ENCODE measurements around the gene TUBB1. TPM values are rescaled to one million over a fixed set of nuclear protein-coding genes. Genes with fewer than 3 reads are reported as not detected.
"Not testable (repeated sequence)": the region's sequence is repeated elsewhere in the genome, so short reads cannot be mapped to it uniquely, and the experiment has no call there.

Gene TUBB1
- total RNA-seq, 1 donor from 2014 or later = not detected

DNA sequence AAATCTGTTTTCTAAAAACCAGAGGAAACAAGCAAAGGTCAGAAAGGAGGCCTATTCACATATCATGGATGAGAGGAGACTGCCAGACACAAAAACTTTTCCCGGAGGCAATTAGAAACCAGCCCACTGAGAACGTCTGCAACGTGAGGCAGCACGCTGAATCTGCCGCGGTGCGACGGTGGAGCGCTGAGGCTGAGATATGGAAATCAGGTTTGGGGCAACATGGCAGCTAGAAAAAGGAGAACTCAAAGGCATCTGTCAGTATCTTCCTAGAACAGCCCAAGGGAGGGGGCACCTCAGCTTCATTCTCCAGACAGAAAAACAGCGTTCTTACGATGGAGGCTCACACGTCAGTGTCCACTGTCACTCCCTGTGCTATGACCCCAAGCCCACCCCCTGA lies 18.2 kb downstream of the TUBB1 start:
- DNase-seq (ENCODE audit: extremely low read depth, low read depth, low spot score) = no peak

DNA sequence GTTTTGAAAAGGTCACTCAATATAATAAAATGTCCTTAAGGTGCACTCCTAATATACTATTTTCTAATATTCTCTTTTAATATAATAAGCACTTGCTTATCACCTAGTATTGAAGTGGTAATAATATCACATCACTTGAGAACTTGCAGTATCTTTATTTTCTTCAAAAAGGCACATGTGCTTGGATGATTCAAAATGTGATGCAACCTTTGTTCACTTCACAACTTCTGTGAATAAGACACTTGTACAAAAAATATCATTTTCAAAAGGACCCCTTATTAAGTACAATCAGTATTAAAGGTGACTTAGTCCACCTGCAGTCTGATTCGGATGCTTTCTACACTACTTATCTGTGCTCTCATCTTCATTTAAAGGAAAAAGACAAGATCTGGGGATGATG lies 20.0 kb downstream of the TUBB1 start:
- no peak for DNase-seq (ENCODE audit: extremely low read depth, low read depth, low spot score)

DNA sequence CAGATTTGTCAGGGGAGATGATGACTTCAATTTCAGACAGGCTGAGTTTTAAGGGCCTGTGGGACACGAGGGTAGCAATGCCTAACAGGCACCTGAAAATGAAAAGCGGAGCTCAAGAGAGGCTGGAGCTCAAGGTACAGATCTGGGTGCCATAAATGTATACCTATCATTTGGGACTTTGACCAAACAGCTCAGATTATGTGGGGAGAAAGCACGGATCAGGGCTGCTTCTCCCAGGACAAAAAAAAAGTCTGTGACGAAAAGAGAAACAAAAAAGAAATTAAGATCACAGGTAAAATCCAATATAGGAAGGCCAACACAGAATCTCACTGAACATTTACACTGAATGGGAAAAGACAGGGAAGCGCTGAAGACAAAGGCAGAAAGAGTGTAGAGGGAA lies 21.4 kb downstream of the TUBB1 start:
- no peak for DNase-seq (ENCODE audit: extremely low read depth, low read depth, low spot score)

DNA sequence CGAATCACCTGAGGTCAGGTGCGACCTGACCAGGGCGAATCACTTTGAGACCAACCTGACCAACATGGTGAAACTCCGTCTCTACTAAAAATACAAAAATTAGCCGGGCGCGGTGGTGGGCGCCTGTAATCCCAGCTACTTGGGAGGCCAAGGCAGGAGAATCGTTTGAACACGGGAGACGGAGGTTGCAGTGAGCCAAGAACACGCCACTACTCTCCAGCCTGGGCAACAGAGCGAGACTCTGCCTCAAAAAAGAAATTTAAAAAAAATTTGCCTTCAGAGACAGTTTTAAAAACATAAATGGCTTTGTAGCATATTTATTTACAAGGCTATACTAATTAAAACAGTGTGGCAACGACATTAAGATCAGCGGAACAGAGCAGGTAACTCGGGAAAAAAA lies 22.3 kb downstream of the TUBB1 start:
- not testable (repeated sequence) for DNase-seq (ENCODE audit: extremely low read depth, low read depth, low spot score)

DNA sequence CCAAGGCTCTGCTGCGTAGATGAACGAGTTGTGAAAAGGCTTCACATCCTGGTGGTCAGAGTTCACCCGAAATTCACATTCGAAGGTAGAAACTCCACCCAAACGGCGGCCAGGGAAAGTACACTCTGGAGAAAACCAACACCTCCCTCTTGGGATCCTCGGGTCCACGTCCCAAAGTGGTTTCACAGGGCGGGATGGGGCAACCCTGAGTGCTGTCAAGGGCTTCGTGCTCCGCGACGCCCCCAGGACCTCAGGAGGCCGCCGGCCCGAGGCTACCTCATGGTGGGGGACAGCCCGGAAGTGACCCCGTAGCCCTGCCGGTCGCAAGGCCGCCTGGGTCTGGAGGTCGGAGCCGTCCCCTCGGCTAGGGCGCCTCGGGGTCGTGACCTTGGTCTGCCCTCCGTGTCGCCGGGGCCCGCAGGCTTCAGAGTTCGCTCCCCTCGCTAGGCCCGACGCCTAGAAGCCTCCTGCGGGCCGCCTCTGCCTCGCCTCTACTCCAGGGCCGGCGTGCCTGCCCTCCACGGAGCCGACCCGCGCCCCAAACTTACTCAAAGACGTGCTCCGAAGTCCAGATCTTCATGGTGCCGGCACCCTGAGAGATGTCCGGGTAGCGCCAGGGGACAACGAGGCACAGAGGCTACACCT lies 23.0 kb downstream of the TUBB1 start, which contains the start of gene PRELID3B:
Gene PRELID3B, minus strand, starts transcription at position 636 of the 645 bp plus-strand sequence. Its CDS starts 56 bp downstream, at position 580.
- DNase-seq (ENCODE audit: extremely low read depth, low read depth, low spot score) = no peak

DNA sequence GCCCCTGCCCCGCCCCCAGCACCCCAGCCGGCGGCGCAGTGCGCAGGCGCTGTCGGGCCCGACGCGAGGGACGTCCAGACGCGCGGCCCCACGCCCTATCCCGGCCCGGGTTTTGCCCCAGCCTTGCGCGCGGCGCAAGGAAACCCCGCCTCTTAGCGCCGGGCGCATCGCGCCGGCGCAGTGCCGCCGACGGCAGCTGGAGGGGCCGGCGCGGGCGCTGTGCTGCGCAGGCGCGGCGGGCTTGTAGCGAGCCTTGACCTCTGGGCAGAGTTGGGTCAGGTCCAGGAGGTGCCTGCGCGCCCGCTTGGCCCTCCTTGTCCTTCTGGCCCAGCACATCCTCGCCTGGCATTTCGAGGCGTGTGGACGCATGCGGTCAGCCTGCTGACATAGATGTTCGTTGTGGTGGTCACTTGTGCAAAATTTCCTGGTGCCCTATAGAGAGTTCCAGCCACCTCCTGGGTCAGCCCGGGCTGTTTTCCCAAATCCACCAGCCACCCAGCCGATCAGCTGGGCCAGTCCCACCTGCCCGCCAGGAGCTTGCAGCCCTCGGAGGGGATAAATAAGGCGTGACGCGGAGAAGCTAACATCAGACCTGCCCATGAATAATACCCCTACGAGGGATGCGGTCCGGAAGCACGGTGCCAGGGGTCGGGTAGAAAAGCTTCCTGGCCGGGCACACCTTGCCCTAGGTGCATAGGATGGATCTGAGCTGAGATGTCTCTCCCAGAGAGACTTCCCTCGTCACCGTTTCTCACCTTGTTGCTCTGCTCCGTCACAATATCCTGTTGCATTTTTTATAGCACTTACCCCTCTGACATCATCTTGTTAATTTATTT lies 23.8 kb downstream of the TUBB1 start:
- no peak for DNase-seq (ENCODE audit: extremely low read depth, low read depth, low spot score)

DNA sequence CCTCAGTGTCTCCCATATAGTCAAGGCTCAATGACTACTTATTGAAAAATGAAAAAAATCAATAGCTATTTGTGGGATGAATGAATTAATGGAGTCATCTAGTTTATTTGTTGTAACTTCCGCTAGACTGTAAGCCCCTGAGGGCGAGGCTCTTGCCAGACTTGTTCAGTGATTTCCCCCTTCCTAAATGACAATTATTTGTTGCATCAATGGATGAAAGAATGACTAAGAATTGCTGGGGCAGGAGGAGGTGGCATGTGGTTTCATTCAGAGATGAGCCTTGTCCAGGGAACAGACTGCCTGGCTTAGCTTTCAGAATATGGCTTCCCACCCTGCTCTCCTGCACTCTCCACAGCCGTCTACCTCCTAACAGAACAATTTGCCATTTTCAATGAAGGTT lies 24.5 kb downstream of the TUBB1 start:
- DNase-seq (ENCODE audit: extremely low read depth, low read depth, low spot score) = no peak

DNA sequence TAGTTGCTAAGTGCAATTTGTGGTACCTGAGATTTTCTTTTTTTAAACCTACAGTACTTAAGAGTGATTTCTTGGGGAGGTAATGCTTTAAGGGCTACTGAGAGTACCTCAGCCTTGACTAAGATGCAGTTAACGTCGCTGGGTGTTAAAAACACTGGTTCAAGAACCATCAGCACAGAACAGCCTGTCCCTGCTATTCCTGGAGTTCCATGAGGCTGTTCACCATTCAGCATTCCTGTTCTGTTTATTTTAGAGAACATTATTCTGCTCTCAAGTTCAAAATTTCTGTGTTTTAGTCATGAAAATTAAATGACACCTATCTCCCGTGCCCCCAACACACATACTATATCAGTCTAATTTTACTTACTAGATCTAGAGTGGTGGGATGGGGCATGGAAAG lies 25.1 kb downstream of the TUBB1 start:
- DNase-seq (ENCODE audit: extremely low read depth, low read depth, low spot score) = no peak

DNA sequence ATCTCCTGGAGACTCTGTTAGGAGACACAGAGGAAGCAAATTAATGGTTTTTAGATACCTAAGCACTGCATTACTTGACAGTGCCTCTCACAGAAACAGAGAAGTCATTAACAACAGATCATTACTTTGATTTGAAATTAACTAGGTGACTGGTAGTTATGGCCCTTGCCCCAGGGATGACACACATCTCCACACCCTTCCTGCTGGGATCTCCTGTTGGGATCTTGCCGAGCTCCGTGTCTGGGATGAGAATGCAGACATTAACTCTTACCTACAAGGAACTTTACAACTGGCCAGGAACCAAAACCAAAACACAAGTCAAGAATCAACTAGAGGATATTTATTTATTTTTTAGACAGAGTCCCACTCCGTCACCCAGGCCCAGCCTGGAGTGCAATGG lies 25.6 kb downstream of the TUBB1 start:
- no peak for DNase-seq (ENCODE audit: extremely low read depth, low read depth, low spot score)

DNA sequence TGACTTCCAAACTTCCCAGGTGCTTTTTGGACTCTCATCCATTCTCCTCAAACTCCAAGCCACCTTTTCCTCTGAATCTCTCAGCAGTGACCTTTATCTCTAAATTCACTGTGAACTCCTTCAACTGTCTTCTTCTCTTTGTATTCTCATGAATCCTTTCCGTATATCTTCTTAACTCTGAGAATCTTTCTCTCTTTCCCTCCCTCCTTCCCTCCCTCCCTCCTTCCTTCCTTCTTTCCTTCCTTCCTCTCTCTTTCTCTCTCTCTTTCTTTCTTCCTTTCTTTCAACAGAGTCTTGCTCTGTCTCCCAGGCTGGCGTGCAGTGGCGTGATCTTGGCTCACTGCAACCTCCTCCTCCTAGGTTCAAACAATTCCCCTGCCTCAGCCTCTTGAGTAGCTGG lies 27.6 kb downstream of the TUBB1 start:
- no peak for DNase-seq (ENCODE audit: extremely low read depth, low read depth, low spot score)

DNA sequence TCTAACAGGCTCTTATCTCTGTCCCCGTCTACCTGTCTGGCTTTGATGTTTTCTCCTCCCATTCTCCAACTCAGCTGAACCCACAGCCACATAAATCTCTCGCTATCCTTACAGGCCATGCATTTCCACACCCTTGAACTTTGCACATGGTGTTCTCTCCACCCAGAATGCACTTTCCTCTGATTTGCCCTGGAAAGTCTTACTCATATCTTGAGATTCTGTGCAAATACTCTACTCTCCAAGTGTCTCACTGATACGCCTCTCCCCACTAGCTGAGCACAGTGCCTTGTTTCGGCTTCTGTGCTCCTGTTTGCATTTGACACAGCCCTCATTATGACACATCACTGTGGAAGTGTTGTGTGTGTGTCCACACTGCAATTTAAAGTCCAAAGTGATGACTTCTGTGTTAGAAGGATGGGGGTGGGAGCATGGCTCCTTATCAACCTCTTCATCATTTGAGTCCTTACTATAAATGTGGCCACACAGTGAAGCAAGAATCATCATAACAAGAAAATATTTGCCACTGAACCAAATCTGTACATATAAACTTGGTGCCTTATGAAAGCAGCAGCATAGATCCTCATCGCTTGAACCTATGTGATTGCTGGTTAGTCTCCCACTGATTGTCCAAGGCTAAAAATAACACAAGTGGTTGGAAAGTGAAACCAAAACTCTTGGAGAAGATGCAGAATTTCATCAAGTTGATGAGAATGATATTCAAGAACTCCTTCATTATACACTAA lies 28.9 kb downstream of the TUBB1 start:
- no peak for DNase-seq (ENCODE audit: extremely low read depth, low read depth, low spot score)

DNA sequence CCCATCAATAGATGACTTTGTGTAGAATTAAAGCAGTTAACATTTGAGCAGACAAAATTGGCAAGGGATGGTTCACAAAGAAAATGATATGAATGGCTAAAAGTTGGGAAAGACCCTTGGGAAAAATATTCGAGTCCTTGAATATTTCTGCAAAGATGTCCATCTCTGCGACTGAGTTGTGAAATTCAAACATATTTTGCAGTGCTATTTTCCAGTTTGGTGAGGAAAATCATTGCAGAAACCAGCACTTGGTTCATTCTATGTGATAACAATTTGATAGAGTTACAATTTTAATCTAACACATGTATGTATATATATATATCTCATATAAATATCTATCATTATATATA lies 29.4 kb downstream of the TUBB1 start:
- no peak for DNase-seq (ENCODE audit: extremely low read depth, low read depth, low spot score)

DNA sequence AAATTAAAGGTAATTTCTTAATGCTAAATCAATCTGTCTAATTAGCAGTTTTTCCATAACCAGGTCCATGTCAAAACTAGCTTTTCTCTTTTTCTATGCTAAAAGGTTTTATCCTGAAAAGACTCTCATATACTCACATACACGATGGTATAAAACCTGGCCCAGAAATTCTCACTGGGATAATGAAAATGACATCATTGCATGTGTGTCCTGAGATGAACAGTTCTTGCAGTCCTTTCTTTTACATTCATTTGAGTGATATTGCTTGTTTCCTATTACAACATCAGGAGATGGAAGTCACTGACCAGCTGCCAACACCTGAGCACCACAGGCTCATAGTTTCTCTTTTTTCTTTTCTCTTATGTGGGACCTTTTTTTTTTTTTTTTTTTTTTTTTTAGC lies 31.2 kb downstream of the TUBB1 start:
- no peak for DNase-seq (ENCODE audit: extremely low read depth, low read depth, low spot score)

DNA sequence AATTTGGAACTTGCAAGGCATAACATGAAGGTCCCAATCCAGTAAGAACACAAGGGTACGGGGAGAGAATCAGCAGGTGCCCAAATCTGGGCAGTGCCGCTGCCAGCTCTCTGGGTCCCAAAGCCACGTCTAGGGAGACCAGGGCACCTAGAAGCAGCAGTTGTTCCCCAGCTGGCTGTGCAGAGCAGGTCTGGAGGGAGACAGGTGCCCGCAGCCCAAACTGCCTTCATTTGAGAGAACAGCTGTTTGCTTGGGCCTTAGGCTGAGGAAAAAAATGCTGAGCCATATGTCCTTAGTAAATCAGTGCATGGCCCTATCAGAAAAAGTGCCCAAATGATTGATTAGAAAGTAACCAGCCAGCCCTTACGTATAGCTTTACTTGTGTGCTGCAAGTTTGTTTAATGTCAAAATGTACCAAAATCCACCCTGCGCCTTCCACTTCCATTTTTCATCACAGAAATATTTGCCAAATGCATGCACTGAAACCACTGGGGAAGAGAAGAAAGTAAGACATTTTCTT lies 32.5 kb downstream of the TUBB1 start:
- DNase-seq (ENCODE audit: extremely low read depth, low read depth, low spot score) = no peak

DNA sequence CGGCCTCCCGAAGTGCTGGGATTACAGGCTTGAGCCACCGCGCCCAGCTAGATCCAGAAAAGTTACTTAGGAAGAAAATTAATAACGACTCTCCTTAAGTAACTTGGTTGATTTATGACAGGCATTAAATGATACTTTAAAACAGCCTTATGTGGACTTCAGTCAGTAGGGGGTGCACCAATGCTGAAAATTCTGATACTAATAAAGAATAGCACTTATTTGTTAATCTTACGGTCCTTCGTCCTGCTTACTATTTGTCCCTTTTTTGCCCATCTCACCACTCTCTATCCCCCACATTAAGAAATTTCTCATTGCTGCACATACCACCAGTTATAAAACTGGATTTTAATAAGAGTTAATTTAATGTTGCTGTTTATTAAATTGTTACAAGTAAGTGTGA lies 36.1 kb downstream of the TUBB1 start:
- no peak for DNase-seq (ENCODE audit: extremely low read depth, low read depth, low spot score)

DNA sequence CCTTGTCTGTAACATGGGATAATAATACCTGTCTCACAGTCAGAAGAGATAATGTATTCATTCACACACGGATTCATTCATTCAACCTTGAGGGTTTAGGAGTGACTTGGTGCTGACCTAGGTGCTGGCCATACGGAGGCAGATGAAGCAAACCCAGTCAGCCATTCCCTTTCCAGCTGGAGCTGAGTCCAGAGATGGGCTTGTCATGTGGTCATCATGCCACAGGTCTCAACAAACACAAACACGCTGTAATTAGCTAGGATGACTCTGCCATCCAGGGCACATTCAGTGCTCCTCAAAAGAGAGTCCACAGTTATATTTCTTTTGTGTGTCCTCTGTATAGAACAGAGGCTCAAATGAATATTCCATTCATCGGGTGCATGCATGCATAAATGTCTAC lies 42.9 kb downstream of the TUBB1 start:
- no peak for DNase-seq (ENCODE audit: extremely low read depth, low read depth, low spot score)

DNA sequence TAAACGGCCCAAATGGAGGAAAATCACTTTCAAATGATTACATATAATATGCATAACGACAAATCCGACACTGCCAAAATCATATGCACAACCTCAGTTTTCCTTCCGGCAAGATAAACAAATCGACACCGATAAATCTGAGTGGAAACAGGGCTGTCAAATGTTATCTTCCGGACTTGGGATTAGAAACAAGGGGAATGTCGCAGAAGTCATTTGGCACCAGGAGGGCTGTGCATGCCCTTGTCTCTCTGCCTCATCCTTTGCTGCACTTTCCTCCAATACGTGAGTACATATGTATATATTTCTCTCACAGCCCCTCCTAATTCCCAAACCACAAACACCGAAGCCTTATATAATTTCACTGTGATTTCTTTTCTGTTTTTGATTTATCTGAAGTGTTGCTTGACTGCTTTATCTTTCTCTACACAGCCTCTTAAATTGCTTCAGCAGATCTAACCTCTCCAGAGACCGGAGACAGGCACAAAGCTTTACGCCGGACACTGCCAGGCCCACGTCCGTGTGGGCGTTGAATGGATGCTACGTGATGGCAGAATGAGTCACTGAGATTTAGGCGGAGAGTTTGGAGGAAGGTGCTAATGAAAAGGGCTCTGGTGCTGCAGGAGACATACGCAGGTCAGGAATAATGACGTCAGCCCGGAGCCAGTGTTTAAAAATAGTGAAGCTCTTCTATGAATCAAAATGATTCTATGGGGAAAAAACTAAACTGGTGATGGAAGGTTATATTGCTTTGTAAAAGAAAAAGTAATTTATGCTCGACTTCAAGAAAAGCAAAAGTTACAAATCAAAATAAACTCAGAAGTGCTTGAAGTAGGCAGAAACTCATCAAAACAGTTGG lies 44.4 kb downstream of the TUBB1 start:
- no peak for DNase-seq (ENCODE audit: extremely low read depth, low read depth, low spot score)

DNA sequence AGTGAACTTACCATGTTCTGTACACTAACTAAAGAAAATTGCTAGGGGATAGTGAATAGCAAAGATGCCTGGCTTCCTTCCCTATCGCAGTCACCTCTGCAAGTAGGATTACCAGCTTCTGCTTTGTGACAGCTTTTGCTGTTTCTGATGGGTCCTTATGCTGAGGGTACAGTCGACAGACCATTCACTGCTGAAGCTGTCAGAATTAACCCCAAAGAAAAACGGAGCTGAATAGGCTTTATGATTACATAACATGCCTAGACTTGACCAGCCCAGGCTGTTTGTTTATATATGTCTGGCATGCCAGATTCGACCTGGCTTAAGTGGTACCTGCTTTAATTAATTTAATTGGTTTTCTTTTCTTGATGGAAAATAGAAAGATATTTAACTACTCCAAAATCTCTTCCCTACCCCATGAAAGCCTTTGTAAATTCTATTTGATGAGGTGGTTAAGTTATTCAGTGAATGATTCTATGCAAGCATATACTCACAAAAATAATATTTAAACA lies 45.0 kb downstream of the TUBB1 start:
- DNase-seq (ENCODE audit: extremely low read depth, low read depth, low spot score) = no peak

DNA sequence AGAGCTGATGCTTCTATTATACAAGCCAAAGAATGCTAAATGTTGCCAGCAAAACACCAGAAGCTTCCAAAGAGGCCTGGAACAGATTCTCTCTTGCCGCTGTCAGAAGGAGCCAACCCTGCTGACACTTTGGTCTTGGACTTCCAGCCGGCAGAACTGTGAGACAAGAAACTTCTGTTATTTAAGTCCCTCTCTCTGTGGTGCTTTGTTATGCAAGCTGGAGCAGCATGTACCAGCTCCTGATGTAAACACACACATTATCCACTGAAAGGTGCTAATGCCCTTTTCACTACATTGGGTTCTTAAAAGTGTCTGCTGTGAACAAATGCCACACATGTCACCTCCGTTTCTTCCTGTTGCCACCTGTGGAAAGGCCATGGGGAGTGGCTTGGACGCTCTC lies 49.3 kb downstream of the TUBB1 start:
- no peak for DNase-seq (ENCODE audit: extremely low read depth, low read depth, low spot score)

DNA sequence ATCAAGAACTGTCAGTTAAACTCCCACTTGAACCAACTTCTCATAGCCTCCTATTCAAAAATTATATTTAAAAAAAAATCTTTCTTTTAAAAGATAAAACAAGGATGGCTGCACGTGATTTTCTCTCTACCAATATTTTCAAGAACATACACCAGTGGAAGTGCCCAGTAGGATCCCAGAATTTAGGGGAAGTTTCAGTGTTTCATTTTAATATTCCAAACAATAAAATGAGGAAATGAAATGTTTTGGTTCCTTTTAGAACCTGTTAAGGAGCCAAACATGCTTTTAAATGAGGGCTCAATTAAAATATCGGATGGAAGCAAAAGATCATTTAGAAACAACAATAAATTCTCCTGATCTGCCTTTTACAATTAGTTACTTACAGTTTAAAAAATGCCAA lies 49.8 kb downstream of the TUBB1 start:
- no peak for DNase-seq (ENCODE audit: extremely low read depth, low read depth, low spot score)

Measured in glomerular endothelial cell (primary cell).